H9 (cell line): ENCODE data around the gene SMS. TPM values are rescaled to one million over a fixed set of nuclear protein-coding genes. Genes with fewer than 3 reads are reported as not detected.

Experiments used
- DNase-seq: peaks from one replicate; pipeline ENCODE4 v3.0.0-alpha.2; 2017
- H2AFZ ChIP-seq: one replicate; pipeline ENCODE4 v1.6.1; 2013; ENCODE audit warnings: mild to moderate bottlenecking, low read length, control low read depth, moderate library complexity
- H2AK5ac ChIP-seq: 2 replicates; pipeline ENCODE4 v1.6.1; 2013; ENCODE audit warnings: low read length, control low read depth, mixed read lengths; ENCODE audit not compliant: insufficient read length
- H2BK120ac ChIP-seq: one replicate; pipeline ENCODE4 v1.6.1; 2013; ENCODE audit warnings: low read depth, mild to moderate bottlenecking, low read length, control low read depth, inconsistent platforms; ENCODE audit not compliant: poor library complexity, severe bottlenecking
- H2BK12ac ChIP-seq: 2 replicates; pipeline ENCODE4 v1.6.1; 2013; ENCODE audit warnings: low read length, control low read depth, mixed read lengths, low read depth; ENCODE audit not compliant: insufficient read length
- H2BK15ac ChIP-seq: 2 replicates; pipeline ENCODE4 v1.6.1; 2013; ENCODE audit warnings: low read depth, low read length, control low read depth
- H2BK20ac ChIP-seq: one replicate; pipeline ENCODE4 v1.6.1; 2013; ENCODE audit warnings: low read depth, mild to moderate bottlenecking, low read length, control low read depth, inconsistent platforms; ENCODE audit not compliant: poor library complexity, severe bottlenecking
- H2BK5ac ChIP-seq: 2 replicates; pipeline ENCODE4 v1.6.1; 2013; ENCODE audit warnings: low read length, control low read depth, mixed read lengths; ENCODE audit not compliant: insufficient read length
- H3K14ac ChIP-seq: 2 replicates; pipeline ENCODE4 v1.6.1; 2013; ENCODE audit warnings: low read length, control low read depth; ENCODE audit not compliant: insufficient read depth
- H3K18ac ChIP-seq: 2 replicates; pipeline ENCODE4 v1.6.1; 2013; ENCODE audit warnings: low read depth, mild to moderate bottlenecking, mixed read lengths, low read length, control low read depth; ENCODE audit not compliant: insufficient read length
- H3K23ac ChIP-seq: 2 replicates; pipeline ENCODE4 v1.6.1; 2013; ENCODE audit warnings: low read length, control low read depth, mixed read lengths, low read depth; ENCODE audit not compliant: insufficient read length
- H3K23me2 ChIP-seq: 2 replicates; pipeline ENCODE4 v1.6.1; 2013; ENCODE audit warnings: low read depth, mild to moderate bottlenecking, mixed read lengths, low read length, control low read depth; ENCODE audit not compliant: insufficient read length, poor library complexity, severe bottlenecking
- H3K27ac ChIP-seq: 2 replicates; pipeline ENCODE4 v1.5.1; 2013; ENCODE audit warnings: low read length, control low read depth, mixed read lengths, low read depth; ENCODE audit not compliant: insufficient read length
- H3K27me3 ChIP-seq: 2 replicates; pipeline ENCODE4 v1.6.1; 2013; ENCODE audit warnings: low read length, control low read depth, inconsistent platforms; ENCODE audit not compliant: insufficient read depth
- H3K4ac ChIP-seq: 2 replicates; pipeline ENCODE4 v1.6.1; 2013; ENCODE audit warnings: low read depth, mild to moderate bottlenecking, control low read depth, inconsistent platforms, low read length, moderate library complexity
- H3K4me1 ChIP-seq: 2 replicates; pipeline ENCODE4 v1.6.1; 2013; ENCODE audit warnings: low read length, control low read depth, inconsistent platforms; ENCODE audit not compliant: insufficient read depth
- H3K4me2 ChIP-seq: 2 replicates; pipeline ENCODE4 v1.6.1; 2013; ENCODE audit warnings: low read length, control low read depth, mixed read lengths; ENCODE audit not compliant: insufficient read length, insufficient read depth
- H3K56ac ChIP-seq: 2 replicates; pipeline ENCODE4 v1.6.1; 2013; ENCODE audit warnings: low read depth, mild to moderate bottlenecking, mixed read lengths, low read length, control low read depth; ENCODE audit not compliant: insufficient read length
- H3K79me1 ChIP-seq: 2 replicates; pipeline ENCODE4 v1.6.1; 2013; ENCODE audit warnings: low read depth, mild to moderate bottlenecking, moderate library complexity, low read length, control low read depth, inconsistent platforms; ENCODE audit not compliant: insufficient read depth, poor library complexity, severe bottlenecking
- H3K79me2 ChIP-seq: 2 replicates; pipeline ENCODE4 v1.6.1; 2013; ENCODE audit warnings: low read length, control low read depth, inconsistent platforms; ENCODE audit not compliant: insufficient read depth
- H3K9ac ChIP-seq: 2 replicates; pipeline ENCODE4 v1.6.1; 2013; ENCODE audit warnings: low read length, control low read depth, mixed read lengths; ENCODE audit not compliant: insufficient read length; ENCODE audit errors: extremely low read depth
- H3K9me3 ChIP-seq: one replicate; pipeline ENCODE4 v1.6.1; 2013; ENCODE audit warnings: low read depth, low read length, inconsistent platforms; ENCODE audit not compliant: control insufficient read depth
- H3T11ph ChIP-seq: one replicate; pipeline ENCODE4 v1.6.1; 2013; ENCODE audit warnings: mild to moderate bottlenecking, low read length, control low read depth, inconsistent platforms
- H4K20me1 ChIP-seq: one replicate; pipeline ENCODE4 v1.6.1; 2013; ENCODE audit not compliant: control insufficient read depth, insufficient read length, insufficient read depth
- H4K5ac ChIP-seq: 2 replicates; pipeline ENCODE4 v1.6.1; 2013; ENCODE audit warnings: low read depth, mild to moderate bottlenecking, mixed read lengths, low read length, control low read depth; ENCODE audit not compliant: insufficient read length
- H4K8ac ChIP-seq: replicated peaks from 2 replicates; pipeline ENCODE4 v1.6.1; 2013; ENCODE audit warnings: low read length, control low read depth, mixed read lengths, low read depth; ENCODE audit not compliant: insufficient read length
- H4K91ac ChIP-seq: 2 replicates; pipeline ENCODE4 v1.6.1; 2013; ENCODE audit warnings: low read depth, mild to moderate bottlenecking, moderate library complexity, mixed read lengths, low read length, control low read depth; ENCODE audit not compliant: insufficient read length
- H3K27ac Mint-ChIP-seq, 3 experiments: 2 replicates in 2 of 3; 3 replicates in 1 of 3; pipeline ENCODE4 v1.8.0; 2020 to 2021; ENCODE audit warnings: mixed read lengths in 3 of 3, mild to moderate bottlenecking in 1 of 3, moderate library complexity in 1 of 3
- H3K27me3 Mint-ChIP-seq: 2 replicates; pipeline ENCODE4 v1.8.0; 2021; ENCODE audit warnings: low read depth, mild to moderate bottlenecking, moderate library complexity, mixed read lengths
- H3K36me3 Mint-ChIP-seq, 3 experiments: 2 replicates in 2 of 3; 3 replicates in 1 of 3; pipeline ENCODE4 v1.8.0; 2020 to 2021; ENCODE audit warnings: low read depth in 3 of 3, mixed read lengths in 3 of 3; ENCODE audit not compliant: insufficient read depth in 1 of 3
- H3K4me1 Mint-ChIP-seq, 2 experiments: 2 replicates each; pipeline ENCODE4 v1.8.0; 2020; ENCODE audit warnings: mixed read lengths in 2 of 2
- H3K4me3 Mint-ChIP-seq, 2 experiments: 2 replicates in 1 of 2; 3 replicates in 1 of 2; pipeline ENCODE4 v1.8.0; 2020 to 2021; ENCODE audit warnings: mild to moderate bottlenecking in 2 of 2, mixed read lengths in 2 of 2, moderate library complexity in 1 of 2
- H3K9me3 Mint-ChIP-seq, 2 experiments: 2 replicates in 1 of 2; 3 replicates in 1 of 2; pipeline ENCODE4 v1.8.0; 2020; ENCODE audit warnings: mild to moderate bottlenecking in 2 of 2, mixed read lengths in 2 of 2, moderate library complexity in 1 of 2
- CTCF ChIP-seq: fragments of 200-600 bp; sonication (generic); conservative IDR thresholded peaks from 3 replicates; pipeline ENCODE4 v1.8.0; 2021; ENCODE audit warnings: antibody characterized with exemption, mild to moderate bottlenecking
- WGBS: extraction: QIAGEN DNeasy Blood & Tissue Kit; methylation state at CpG from one replicate; pipeline ENCODE4 v1.1.7; 2013; ENCODE audit warnings: missing lambda C conversion rate, low lambda C conversion rate, mixed read lengths; ENCODE audit not compliant: insufficient read length; ENCODE audit errors: extremely low coverage; 5-methylcytosine and 5-hydroxymethylcytosine counted together
- total RNA-seq: library from RNA; stranded (reverse); gene quantifications from 2 replicates; pipeline ENCODE4 v1.2.1, GENCODE V29; 2021

SMS gene
- total RNA-seq, 1 experiment from 2014 or later = 415 TPM

GRCh38 chrX:21944136-21944615 lies 3.7 kb downstream of the SMS start:
- H3K9me3 ChIP-seq = no peaks in the 10 kb centered on the region
- no peak for TF ChIP-seq CTCF
- H3K9ac ChIP-seq = no peak overlapping the region
- H4K8ac ChIP-seq = no peak overlapping the region
- no peaks in the 10 kb centered on the region for H3K27me3 ChIP-seq
- DNase-seq = peak; percentile 52
- no peak overlapping the region for H3K4ac ChIP-seq
- H2BK12ac ChIP-seq = no peak overlapping the region
- H3K79me2 ChIP-seq = peaks cover 59% of the 10 kb centered on the region
- H2BK5ac ChIP-seq = no peak overlapping the region
- H3K23ac ChIP-seq = no peak overlapping the region
- Mint-ChIP-seq H3K36me3 (peaks cover 6 to 17% (median 10%) of the 10 kb centered on the region in 3 experiments; a peak in 5 of 7 replicates), H3K27me3 (no peaks in the 10 kb centered on the region), H3K4me1 (peaks cover 72 to 80% of the 10 kb centered on the region in 2 experiments), H3K4me3 (peak overlapping the region in 1 of 2 experiments; percentile 91; a peak in 1 of 5 replicates), H3K27ac (peak overlapping the region; percentile 30 to 80 (median 80); a peak in 5 of 7 replicates), H3K9me3 (peaks cover 0 to 37% of the 10 kb centered on the region in 2 experiments; a peak in 4 of 5 replicates)
- H3T11ph ChIP-seq = no peak overlapping the region
- peak overlapping the region; percentile 87 for H3K4me2 ChIP-seq
- H3K14ac ChIP-seq = no peak overlapping the region
- H2AFZ ChIP-seq = no peak overlapping the region
- no peak overlapping the region for H2BK15ac ChIP-seq
- peaks cover 7% of the 10 kb centered on the region; the same call in 1 of the 2 replicates for H3K4me1 ChIP-seq
- no peak overlapping the region for H3K56ac ChIP-seq
- no peak overlapping the region for H3K18ac ChIP-seq
- no peak overlapping the region for H2BK20ac ChIP-seq
- no CpG with 5 or more reads among the region's 8 CpGs for WGBS
- H4K5ac ChIP-seq = no peak overlapping the region
- H3K23me2 ChIP-seq = peaks cover 6% of the 10 kb centered on the region
- H3K27ac ChIP-seq = no peak overlapping the region
- no peak overlapping the region for H2BK120ac ChIP-seq
- no peaks in the 10 kb centered on the region for H4K20me1 ChIP-seq
- H2AK5ac ChIP-seq = no peak overlapping the region
- no peaks in the 10 kb centered on the region for H3K79me1 ChIP-seq
- no peak overlapping the region for H4K91ac ChIP-seq
